GM12874 (cell line): ENCODE measurements around the gene SEPTIN7.

Experiments used
- TF ChIP-seq, protein P1 (sequence below): IDR thresholded peaks from 2 replicates; pipeline ENCODE4 v1.5.1; 2011; ENCODE audit warnings: low read depth, mild to moderate bottlenecking, control low read depth, low read length, moderate library complexity; ENCODE audit not compliant: insufficient read depth

SEPTIN7 gene

DNA sequence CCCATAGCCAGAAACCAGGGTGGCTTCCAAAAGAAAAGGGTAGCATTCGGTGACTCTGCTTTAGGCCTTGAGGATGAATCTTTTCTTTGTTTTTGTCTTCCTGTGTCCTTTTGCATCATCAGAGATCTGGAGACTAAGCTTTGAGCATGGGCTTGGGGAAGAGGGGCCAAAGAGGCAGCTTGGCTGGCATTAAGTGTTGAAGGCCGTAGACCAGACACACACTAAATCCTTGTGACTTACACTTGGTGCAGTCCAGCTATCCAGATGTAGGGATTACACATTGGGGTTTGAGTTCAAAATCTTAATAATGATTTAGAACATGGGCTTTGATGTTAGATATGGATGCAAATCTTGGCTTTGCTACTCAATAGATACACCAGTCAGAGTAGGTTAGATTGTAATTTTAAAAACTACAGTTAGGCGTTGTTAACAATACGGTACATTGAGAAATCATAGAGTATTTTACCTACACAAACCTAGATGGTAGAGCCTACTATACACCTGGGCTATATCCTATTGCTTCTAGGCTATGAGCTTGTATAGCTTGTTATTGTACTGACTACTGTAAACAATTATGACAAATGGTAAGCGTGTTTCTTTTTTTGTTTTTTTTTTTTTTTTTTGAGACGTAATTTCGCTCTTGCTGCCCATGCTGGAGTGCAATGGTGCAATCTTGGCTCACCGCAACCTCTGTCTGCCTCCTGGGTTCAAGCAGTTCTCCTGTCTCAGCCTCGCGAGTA, 3.5 kb downstream of the SEPTIN7 start:
- TF ChIP-seq, protein P1, sequence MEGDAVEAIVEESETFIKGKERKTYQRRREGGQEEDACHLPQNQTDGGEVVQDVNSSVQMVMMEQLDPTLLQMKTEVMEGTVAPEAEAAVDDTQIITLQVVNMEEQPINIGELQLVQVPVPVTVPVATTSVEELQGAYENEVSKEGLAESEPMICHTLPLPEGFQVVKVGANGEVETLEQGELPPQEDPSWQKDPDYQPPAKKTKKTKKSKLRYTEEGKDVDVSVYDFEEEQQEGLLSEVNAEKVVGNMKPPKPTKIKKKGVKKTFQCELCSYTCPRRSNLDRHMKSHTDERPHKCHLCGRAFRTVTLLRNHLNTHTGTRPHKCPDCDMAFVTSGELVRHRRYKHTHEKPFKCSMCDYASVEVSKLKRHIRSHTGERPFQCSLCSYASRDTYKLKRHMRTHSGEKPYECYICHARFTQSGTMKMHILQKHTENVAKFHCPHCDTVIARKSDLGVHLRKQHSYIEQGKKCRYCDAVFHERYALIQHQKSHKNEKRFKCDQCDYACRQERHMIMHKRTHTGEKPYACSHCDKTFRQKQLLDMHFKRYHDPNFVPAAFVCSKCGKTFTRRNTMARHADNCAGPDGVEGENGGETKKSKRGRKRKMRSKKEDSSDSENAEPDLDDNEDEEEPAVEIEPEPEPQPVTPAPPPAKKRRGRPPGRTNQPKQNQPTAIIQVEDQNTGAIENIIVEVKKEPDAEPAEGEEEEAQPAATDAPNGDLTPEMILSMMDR = no peak

DNA sequence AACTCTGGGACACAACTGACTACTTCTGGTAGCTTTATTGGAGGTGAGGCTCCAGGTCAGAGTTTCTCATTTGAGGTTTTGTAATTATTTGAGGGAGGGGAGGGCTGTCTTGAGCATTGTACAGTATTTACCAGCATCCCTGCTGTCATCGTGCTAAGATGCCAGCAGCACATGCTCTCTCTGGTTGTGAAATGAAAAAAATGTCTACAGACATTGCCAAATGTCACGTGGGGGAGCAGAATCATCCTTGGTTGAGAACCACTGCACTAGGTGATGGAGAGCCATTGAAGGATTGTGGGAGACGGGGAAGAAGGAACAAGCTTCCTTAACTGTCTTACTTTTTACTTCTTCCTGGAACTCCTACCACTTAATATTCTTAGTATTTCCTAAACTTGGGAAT, 5.0 kb downstream of the SEPTIN7 start:
- TF ChIP-seq, protein P1 = no peak

DNA sequence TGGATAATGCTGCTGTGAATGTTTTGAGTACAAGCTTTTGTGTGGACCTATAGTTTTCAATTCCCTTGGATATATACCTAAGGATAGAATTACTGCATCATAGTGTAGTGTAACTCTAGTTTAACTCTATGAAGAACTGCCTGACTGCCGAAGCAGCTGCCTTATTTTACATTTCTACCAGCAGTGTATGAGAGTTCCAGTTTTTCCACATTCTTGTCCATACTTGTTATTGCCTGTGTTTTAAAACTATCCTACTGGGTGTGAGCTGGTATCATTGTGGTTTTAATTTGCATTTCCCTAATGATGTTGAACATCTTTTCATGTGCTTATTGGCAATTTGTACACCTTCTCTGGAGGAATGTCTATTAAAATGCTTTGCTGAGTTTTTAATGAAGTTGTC, 15.7 kb downstream of the SEPTIN7 start:
- TF ChIP-seq, protein P1 = no peak

DNA sequence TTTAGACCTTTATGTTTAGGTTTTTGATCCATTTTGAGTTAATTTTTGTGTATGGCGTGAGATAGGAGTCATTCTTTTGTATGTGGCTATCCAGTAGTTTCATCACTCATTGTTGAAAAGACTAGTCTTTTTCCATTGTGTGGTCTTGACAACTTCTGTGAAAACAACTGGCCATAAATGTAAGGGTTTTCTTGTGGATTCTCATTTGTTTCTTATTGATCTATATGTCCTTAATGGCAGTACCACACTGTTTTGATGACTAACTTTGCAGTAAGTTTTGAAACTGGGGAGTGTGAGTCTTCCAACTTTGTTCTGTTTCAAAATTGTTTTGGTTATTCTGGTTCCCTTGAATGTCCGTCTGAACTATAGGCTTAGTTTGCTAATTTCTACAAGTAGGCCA, 16.3 kb downstream of the SEPTIN7 start:
- TF ChIP-seq, protein P1 = no peak

DNA sequence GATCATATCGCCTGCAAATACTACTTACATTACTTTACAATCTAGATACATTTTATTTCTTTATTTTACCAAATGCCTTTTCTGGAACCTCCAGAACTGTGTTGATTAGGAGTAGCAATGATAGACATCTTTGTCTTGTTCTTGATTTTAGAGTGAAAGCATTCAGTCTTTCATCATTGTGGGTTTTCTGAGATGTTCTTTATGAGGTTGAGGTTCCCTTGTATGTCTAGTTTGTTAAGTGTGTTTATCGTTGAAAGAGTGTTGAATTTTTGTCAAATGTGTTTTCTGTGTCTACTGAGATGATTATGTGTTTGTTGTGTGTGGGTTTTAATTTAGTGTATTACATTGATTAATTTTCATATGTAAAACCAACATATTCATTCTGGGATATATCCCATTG, 17.1 kb downstream of the SEPTIN7 start:
- TF ChIP-seq, protein P1 = no peak

DNA sequence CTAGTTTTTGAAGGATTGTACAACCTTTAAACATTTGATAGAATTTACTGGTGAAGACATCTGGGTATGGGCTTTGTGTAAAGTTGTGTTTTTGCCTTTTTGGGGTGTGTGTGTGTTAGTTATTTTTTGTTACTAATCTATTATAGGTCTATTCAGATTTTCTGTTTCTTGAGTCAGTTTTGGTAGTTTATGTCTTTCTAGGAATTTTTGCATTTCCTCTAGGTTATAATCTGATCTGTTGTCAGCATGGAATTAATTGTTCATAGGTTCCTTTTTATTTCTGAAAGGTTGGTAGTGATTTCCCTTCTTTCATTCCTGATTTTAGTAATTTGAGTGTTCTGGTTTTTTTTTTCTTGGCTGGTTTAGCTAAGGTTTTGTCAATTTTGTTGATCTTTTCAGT, 17.7 kb downstream of the SEPTIN7 start:
- TF ChIP-seq, protein P1 = no peak

DNA sequence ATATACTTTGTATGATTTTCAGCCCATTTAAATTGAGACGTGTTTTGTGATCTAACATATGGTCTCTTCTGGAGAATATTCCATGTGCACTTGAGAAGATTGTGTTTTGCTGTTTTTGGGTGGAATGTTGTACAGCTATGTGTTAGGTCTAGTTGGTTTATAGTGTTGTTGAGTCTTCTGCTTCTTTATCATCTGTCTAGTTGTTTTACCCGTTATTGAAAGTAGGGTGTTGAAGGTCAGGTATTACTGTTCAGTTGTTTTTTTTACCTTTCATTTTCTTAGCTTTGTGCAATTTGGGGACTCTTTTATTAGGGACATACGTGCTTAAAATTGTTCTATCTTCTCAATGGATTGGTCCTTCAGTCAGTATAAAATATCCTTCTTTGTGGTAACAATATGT, 18.5 kb downstream of the SEPTIN7 start:
- TF ChIP-seq, protein P1 = no peak
